Islet precursor cell (in vitro differentiated cells): ENCODE results near the gene VEGFB.

Source experiments
- DNase-seq: peaks from one replicate; pipeline ENCODE4 v3.0.0-alpha.2; 2018

VEGFB gene

DNA sequence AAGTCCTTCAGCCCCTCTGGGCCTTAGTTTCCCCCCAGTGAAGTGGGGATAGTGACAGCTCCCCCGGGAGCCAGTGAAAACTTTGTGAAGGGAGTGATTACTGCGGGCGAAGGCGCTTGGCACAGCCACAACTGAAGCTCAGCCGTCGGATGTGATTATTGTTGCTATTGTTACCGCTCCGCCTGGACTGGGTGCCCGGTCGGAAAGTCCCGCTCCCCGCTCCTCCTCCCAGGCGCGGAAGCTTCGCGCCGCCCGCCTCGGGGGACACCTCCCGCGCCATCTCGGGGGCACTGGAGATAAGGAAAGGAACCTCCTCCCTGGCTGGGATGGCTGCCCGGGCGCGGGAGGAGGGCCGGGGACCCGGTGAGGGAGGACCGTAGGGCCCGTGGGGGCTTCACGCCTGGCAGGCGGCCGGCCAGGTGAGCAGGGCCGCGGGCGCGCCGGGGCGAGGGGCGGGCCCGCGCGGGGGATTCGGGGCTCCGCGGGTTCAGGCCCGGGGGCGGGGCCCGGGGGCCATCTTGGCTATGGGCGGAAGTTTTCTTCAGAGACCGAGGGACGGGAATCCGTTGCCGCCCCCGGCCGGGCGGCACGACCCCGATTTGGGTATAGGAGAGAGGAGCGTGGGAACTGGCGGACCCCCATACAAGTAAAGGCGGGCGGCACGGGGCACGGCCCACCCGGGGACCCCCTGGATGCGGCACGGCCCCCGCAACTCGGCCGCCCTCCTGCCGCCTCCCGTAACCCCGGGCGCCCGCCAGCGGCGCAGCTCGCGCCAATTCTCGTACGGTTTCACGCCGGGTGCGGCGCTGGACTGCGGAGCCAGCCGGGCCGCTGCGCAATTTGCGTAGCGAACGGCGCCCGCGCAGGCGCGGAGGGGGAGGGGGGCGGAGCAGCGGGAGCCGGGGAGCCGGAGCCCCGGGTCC, 50.8 kb downstream of the VEGFB start, which contains the start of gene GPR137:
Gene GPR137, plus strand, starts transcription at position 887 of the 923 bp plus-strand sequence. CDS start 677 bp downstream, outside the sequence.
- DNase-seq, result peak; percentile 83

DNA sequence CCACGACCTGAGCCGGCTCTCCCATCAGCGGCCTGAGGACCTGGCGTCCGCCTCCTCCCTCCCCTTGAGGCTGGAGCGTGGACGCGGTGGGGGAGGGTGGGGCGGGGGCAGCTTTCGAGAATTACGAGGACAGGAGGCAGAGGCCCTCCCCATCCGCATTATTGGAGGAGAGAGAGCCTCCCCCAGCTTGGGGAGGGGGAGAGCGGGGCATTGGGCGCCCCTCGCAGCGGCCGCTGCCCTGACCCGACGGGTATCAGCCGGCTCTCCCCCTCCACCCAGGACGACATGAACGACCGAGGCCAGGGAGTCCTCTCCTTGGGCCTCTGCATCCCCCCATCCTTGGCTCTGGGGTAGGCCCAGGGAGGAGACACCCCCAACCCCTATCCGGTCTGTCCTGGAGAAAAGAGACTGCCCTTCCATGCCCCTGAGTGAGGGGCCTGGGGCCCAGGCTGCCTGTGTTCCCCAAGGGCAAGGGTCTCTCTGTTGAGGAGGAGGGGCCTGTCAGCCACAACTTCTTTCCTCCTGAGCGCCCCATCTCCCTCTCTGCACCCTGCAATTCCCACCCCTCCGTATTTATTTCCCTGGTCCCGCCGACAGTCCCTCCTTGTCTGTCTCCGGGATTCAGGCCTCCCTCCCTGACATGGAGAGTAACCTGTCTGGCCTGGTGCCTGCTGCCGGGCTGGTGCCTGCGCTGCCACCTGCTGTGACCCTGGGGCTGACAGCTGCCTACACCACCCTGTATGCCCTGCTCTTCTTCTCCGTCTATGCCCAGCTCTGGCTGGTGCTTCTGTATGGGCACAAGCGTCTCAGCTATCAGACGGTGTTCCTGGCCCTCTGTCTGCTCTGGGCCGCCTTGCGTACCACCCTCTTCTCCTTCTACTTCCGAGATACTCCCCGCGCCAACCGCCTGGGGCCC, 51.8 kb downstream of the VEGFB start:
- peak; percentile 63 for DNase-seq

DNA sequence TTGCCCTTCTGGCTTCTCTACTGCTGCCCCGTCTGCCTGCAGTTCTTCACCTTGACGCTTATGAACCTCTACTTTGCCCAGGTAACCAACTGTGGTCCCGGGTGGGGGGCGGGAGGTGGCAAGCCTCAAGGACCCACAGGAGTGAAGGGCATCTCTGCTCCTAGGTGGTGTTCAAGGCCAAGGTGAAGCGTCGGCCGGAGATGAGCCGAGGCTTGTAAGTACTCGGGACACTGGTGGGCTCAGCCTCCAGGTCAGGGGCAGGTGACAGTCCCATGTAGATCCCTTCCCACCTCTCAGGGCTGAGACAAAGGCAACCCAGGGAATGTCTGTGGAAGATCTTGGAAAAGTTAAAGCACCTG, 52.4 kb downstream of the VEGFB start:
- DNase-seq, result no peak

DNA sequence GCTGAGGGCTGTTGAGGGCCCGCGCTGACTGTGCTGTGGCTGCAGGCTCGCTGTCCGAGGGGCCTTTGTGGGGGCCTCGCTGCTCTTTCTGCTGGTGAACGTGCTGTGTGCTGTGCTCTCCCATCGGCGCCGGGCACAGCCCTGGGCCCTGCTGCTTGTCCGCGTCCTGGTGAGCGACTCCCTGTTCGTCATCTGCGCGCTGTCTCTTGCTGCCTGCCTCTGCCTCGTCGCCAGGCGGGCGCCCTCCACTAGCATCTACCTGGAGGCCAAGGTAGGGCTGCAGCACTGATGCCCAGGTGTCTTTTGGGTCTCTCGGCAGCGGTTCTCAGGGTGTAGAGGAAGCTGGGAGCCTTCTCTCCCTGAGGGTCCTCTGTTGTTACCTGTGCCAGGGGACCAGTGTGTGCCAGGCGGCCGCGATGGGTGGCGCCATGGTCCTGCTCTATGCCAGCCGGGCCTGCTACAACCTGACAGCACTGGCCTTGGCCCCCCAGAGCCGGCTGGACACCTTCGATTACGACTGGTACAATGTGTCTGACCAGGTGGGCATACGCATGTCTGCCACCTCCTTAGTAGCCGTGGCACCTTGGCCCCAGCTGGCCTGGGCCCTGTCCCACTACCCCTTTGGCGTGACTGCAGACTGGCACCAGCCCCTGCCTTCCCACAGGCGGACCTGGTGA, 53.4 kb downstream of the VEGFB start:
- no peak for DNase-seq

DNA sequence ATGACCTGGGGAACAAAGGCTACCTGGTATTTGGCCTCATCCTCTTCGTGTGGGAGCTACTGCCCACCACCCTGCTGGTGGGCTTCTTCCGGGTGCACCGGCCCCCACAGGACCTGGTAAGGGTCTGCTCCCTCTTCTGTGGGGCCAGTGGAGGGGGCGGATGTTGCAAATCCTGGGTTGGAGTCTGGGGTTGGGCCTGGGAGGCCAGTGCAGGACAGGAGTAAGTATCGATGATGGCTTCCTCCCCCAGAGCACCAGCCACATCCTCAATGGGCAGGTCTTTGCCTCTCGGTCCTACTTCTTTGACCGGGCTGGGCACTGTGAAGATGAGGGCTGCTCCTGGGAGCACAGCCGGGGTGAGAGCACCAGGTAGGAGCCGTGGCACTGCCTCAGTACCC, 54.0 kb downstream of the VEGFB start:
- DNase-seq, result no peak
